HG03064 (cell line): Measurements from ENCODE around the gene CNNM2.
"Not testable (repeated sequence)": the region's sequence is repeated elsewhere in the genome, so short reads cannot be mapped to it uniquely, and the experiment has no call there.

ENCODE experiments used
- ATAC-seq: cut with Tn5 transposase; IDR thresholded peaks from one replicate; pipeline ENCODE4 v1.9.1; 2021; ENCODE audit warnings: low read depth; ENCODE audit not compliant: unreplicated experiment

CNNM2 gene

GRCh38 chr10:103130180-103130579 is 212.1 kb downstream of the CNNM2 start:
- ATAC-seq: not testable (repeated sequence)

- no peak for ATAC-seq
These were observed 212.8 kb downstream of the CNNM2 start for GRCh38 chr10:103130910-103131309.

GRCh38 chr10:103135168-103135567 is 217.1 kb downstream of the CNNM2 start:
- ATAC-seq: not testable (repeated sequence)

- ATAC-seq: no peak
These were observed 221.7 kb downstream of the CNNM2 start for GRCh38 chr10:103139803-103140202.
